Caco-2 (cell line): ENCODE results near the gene UBE2L3. TPM values are rescaled to one million over a fixed set of nuclear protein-coding genes. Genes with fewer than 3 reads are reported as not detected.

Experiments used
- BruUV-seq: library from RNA; stranded (reverse); fragments of 400-500 nt; replicated peaks from 2 replicates; lab custom pipeline; 2021; lab: Mats Ljungman, UMichigan
- CTCF ChIA-PET: fragments of 300-600 bp; sonication (Branson Sonifier 250); formaldehyde crosslinking; loops from one replicate; lab custom pipeline; 2022; ENCODE audit warnings: antibody characterized with exemption; lab: Charles Lee
- POLR2A ChIA-PET: fragments of 300-600 bp; sonication (Branson Sonifier 250); formaldehyde crosslinking; loops from one replicate; lab custom pipeline; 2022; ENCODE audit warnings: antibody characterized with exemption; lab: Charles Lee
- DNase-seq, 2 experiments: peaks; one replicate each; pipeline versions ENCODE4 v3.0.0 to v3.0.0-alpha.2; 2020 to 2022
- H3K27me3 ChIP-seq: replicated peaks from 2 replicates; pipeline ENCODE4 v1.6.0; 2011; ENCODE audit warnings: low read length; ENCODE audit not compliant: control insufficient read depth, insufficient read depth
- H3K36me3 ChIP-seq: 2 replicates; pipeline ENCODE4 v1.5.1; 2011; ENCODE audit warnings: low read length; ENCODE audit not compliant: control insufficient read depth, insufficient read depth
- H3K4me1 ChIP-seq: fragments of 250-450 bp; sonication (Bioruptor Pico); 2 replicates; pipeline ENCODE4 v1.5.1; 2020; ENCODE audit warnings: mild to moderate bottlenecking
- H3K4me3 ChIP-seq: 2 replicates; pipeline ENCODE4 v1.5.1; 2011; ENCODE audit warnings: low read depth, mild to moderate bottlenecking, control low read depth, low read length
- H3K9me3 ChIP-seq: fragments of 250-450 bp; sonication (Bioruptor Pico); 2 replicates; pipeline ENCODE4 v1.5.1; 2020; ENCODE audit warnings: mild to moderate bottlenecking, moderate library complexity
- H3K27ac Mint-ChIP-seq: one replicate; pipeline ENCODE4 v1.8.0; 2022; ENCODE audit warnings: mixed read lengths; ENCODE audit not compliant: unreplicated experiment
- H3K27me3 Mint-ChIP-seq: one replicate; pipeline ENCODE4 v1.8.0; 2022; ENCODE audit warnings: mixed read lengths; ENCODE audit not compliant: insufficient read depth, unreplicated experiment
- H3K36me3 Mint-ChIP-seq: one replicate; pipeline ENCODE4 v1.8.0; 2022; ENCODE audit warnings: mild to moderate bottlenecking, mixed read lengths; ENCODE audit not compliant: insufficient read depth, unreplicated experiment
- H3K4me1 Mint-ChIP-seq: one replicate; pipeline ENCODE4 v1.8.0; 2022; ENCODE audit warnings: low read depth, mixed read lengths; ENCODE audit not compliant: unreplicated experiment
- H3K4me3 Mint-ChIP-seq: one replicate; pipeline ENCODE4 v1.8.0; 2022; ENCODE audit warnings: mild to moderate bottlenecking, moderate library complexity, mixed read lengths; ENCODE audit not compliant: unreplicated experiment
- H3K9me3 Mint-ChIP-seq: one replicate; pipeline ENCODE4 v1.8.0; 2022; ENCODE audit warnings: mixed read lengths; ENCODE audit not compliant: unreplicated experiment
- intact Hi-C: fragments of 100-400 bp; cut with micrococcal nuclease; formaldehyde crosslinking; loops from one replicate; pipeline ENCODE4 v1.10.0; 2022; ENCODE audit not compliant: unreplicated experiment
- total RNA-seq: library from RNA; stranded (reverse); gene quantifications from 2 replicates; pipeline ENCODE4 v1.2.3, GENCODE V29; 2022
- TF ChIP-seq, protein P1 (sequence below), 2 experiments: fragments of 200-600 bp in 1 of 2; IDR thresholded peaks; 1 replicate in 1 of 2; 2 replicates in 1 of 2; pipeline versions ENCODE4 v1.5.1 to v1.8.0; 2011 to 2022; ENCODE audit warnings: antibody characterized with exemption in 1 of 2, control low read depth in 1 of 2, inconsistent platforms in 1 of 2, low read depth in 1 of 2, low read length in 1 of 2, mild to moderate bottlenecking in 1 of 2, moderate library complexity in 1 of 2; ENCODE audit not compliant: insufficient read depth in 1 of 2, severe bottlenecking in 1 of 2, unreplicated experiment in 1 of 2

UBE2L3 gene
- total RNA-seq, 1 experiment from 2014 or later = 63.4 TPM

DNA sequence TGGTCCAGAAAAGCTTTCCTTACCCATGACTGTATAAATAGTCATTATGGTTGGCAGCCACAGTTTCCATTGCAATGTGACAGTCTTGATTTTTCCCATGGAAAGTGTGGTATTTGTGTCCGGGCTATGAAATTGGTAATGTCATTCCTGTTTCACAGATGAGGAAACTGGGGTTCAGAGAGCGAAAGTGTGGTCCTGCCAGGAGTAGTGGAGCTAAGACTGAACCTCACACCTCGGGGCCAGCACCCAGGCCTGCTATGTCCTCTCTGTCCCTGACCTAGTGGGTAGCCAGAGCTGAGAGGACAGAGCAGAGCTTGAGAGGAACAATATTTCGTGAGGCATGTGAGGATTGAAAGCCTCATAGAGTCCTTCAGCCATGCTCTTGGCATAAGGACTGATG, 63.5 kb downstream of the UBE2L3 start:
- TF ChIP-seq, protein P1, sequence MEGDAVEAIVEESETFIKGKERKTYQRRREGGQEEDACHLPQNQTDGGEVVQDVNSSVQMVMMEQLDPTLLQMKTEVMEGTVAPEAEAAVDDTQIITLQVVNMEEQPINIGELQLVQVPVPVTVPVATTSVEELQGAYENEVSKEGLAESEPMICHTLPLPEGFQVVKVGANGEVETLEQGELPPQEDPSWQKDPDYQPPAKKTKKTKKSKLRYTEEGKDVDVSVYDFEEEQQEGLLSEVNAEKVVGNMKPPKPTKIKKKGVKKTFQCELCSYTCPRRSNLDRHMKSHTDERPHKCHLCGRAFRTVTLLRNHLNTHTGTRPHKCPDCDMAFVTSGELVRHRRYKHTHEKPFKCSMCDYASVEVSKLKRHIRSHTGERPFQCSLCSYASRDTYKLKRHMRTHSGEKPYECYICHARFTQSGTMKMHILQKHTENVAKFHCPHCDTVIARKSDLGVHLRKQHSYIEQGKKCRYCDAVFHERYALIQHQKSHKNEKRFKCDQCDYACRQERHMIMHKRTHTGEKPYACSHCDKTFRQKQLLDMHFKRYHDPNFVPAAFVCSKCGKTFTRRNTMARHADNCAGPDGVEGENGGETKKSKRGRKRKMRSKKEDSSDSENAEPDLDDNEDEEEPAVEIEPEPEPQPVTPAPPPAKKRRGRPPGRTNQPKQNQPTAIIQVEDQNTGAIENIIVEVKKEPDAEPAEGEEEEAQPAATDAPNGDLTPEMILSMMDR (IDR thresholded peaks at IDR 0.05; ENCODE audit: insufficient read depth in 1 of 2, low read depth in 1 of 2, low read length in 1 of 2, severe bottlenecking in 1 of 2, unreplicated experiment in 1 of 2) = no peak
- no peaks in the 10 kb centered on the region for H3K4me1 Mint-ChIP-seq
- H3K9me3 Mint-ChIP-seq = no peaks in the 10 kb centered on the region
- no peaks in the 10 kb centered on the region for H3K27me3 Mint-ChIP-seq
- Histone ChIP-seq H3K4me3 (no peak overlapping the region), H3K4me1 (peaks cover 5% of the 10 kb centered on the region; the same call in 1 of the 2 replicates), H3K9me3 (no peaks in the 10 kb centered on the region), H3K27me3 (no peaks in the 10 kb centered on the region), H3K36me3 (peaks cover 4% of the 10 kb centered on the region; the same call in 1 of the 2 replicates)
- H3K36me3 Mint-ChIP-seq = peaks cover 39% of the 10 kb centered on the region
- intact Hi-C loops = no loop called here
- no peak overlapping the region for H3K4me3 Mint-ChIP-seq
- CTCF ChIA-PET = interaction anchor here (6.9 kb wide), 1 partner anchor 11 kb away, joined by 179 read pairs; the partner anchor contains the start of gene SDF2L1
- no peak for DNase-seq
- BruUV-seq = no TSS peak
- no peak overlapping the region for H3K27ac Mint-ChIP-seq
- POLR2A ChIA-PET = interaction anchor here (4.4 kb wide), 1 partner anchor 11 kb away, joined by 81 read pairs; the partner anchor contains the start of gene SDF2L1

DNA sequence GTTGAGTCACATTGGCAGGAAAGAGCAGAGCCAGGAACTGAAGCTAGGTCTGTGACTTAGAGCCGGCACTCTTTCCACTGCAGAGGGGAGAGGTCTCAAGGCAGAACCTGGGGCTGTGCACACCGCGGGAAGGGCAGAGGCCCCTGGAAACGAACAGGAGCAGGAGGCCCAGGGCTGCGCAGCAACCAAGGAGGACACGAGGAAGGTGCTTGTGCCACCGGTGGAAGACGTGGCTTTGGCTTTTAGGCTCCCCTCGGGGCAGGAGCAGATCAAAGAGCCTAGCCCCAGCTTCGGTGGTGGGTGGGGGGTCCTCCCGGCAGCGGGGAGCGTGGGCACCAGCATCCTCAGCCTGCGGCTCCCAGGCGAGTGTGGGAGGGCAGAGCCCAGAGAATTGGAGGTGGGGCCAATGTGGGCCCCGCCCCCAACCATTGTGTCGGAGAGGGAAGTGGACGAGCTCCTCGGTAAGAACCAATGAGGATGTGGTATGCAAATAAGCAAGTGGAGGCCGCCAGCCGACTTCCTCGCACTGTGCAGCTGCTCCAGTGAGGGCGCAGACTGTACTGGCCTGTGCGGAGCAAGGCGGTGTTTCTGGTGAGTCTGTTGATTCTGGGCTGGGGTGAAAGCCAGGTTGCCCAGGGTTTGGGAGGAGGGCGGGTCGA, 64.9 kb downstream of the UBE2L3 start, which contains the start of gene CCDC116:
CCDC116 (plus strand) TSS at position 524 of the 659 bp plus-strand sequence. CDS start 422 bp downstream, outside the sequence.
- Mint-ChIP-seq H3K4me1 (no peaks in the 10 kb centered on the region), H3K9me3 (no peaks in the 10 kb centered on the region), H3K27me3 (no peaks in the 10 kb centered on the region), H3K4me3 (no peak within 1 kb of the TSS), H3K27ac (no peak within 1 kb of the TSS), H3K36me3 (peaks cover 26% of the 10 kb centered on the region)
- DNase-seq = peak; percentile 61 to 67
- no peak within 1 kb of the TSS for H3K4me3 ChIP-seq
- ChIA-PET CTCF (interaction anchor here (0.6 to 6.9 kb wide), 3 partner anchors 10 to 542 kb away, joined by 3 to 179 read pairs (median 4); partner anchors contain the start of gene SDF2L1), POLR2A (interaction anchor here (2.5 kb wide), 1 partner anchor 10 kb away, joined by 9 read pairs; the partner anchor contains the start of gene SDF2L1)
- TF ChIP-seq, protein P1 (IDR thresholded peaks at IDR 0.05; ENCODE audit: insufficient read depth in 1 of 2, low read depth in 1 of 2, low read length in 1 of 2, severe bottlenecking in 1 of 2, unreplicated experiment in 1 of 2) = no peak
- intact Hi-C loops = no loop called here
- peaks cover 2% of the 10 kb centered on the region; the same call in 1 of the 2 replicates for H3K36me3 ChIP-seq
- BruUV-seq = no TSS peak
- H3K4me1 ChIP-seq = peaks cover 5% of the 10 kb centered on the region; the same call in 1 of the 2 replicates
- no peaks in the 10 kb centered on the region for H3K27me3 ChIP-seq
- H3K9me3 ChIP-seq = no peaks in the 10 kb centered on the region

DNA sequence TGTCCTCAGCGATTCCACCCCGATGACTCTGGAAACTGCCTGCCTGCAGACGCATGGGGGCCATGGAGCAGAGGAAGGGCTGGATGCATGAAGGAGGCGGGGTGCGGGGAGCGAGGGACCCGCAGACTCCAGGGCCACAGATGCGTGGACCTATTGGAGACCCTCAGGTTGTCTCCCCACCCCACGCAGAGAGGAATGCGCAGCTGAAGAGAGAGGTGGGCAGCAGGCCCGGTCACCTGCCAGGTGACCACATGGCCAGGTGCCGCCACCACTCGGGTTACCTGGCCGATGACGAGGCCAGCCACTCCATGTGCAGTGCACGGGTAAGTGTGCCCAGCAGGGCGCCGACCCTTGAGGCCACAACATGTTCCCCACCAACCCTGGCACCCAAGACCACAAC, 65.4 kb downstream of the UBE2L3 start:
- ChIA-PET POLR2A (interaction anchor here (2.5 kb wide), 1 partner anchor 9 kb away, joined by 9 read pairs; the partner anchor contains the start of gene SDF2L1), CTCF (interaction anchor here (0.6 to 6.9 kb wide), 3 partner anchors 9 to 543 kb away, joined by 3 to 179 read pairs (median 4); partner anchors contain the start of gene SDF2L1)
- no peaks in the 10 kb centered on the region for H3K4me1 Mint-ChIP-seq
- no peaks in the 10 kb centered on the region for H3K27me3 ChIP-seq
- peaks cover 7% of the 10 kb centered on the region for H3K4me1 ChIP-seq
- no TSS peak for BruUV-seq
- no peak overlapping the region for H3K4me3 Mint-ChIP-seq
- H3K27ac Mint-ChIP-seq = no peak overlapping the region
- no peaks in the 10 kb centered on the region for H3K9me3 Mint-ChIP-seq
- intact Hi-C loops = no loop called here
- H3K36me3 ChIP-seq = peaks cover 2% of the 10 kb centered on the region; the same call in 1 of the 2 replicates
- no peak for DNase-seq
- no peaks in the 10 kb centered on the region for H3K9me3 ChIP-seq
- H3K4me3 ChIP-seq = no peak overlapping the region
- H3K27me3 Mint-ChIP-seq = no peaks in the 10 kb centered on the region
- TF ChIP-seq, protein P1 (IDR thresholded peaks at IDR 0.05; ENCODE audit: insufficient read depth in 1 of 2, low read depth in 1 of 2, low read length in 1 of 2, severe bottlenecking in 1 of 2, unreplicated experiment in 1 of 2) = no peak
- peaks cover 20% of the 10 kb centered on the region for H3K36me3 Mint-ChIP-seq
